HEK293 (cell line): ENCODE results near the gene TCAF1.
A peak's percentile ranks its signal among the peaks of the same experiment; 100 is the strongest.

Experiments
- CTCF ChIA-PET: fragments of 350-600 bp; formaldehyde crosslinking; extraction: SDS; loops from one replicate; lab custom pipeline; 2021; ENCODE audit warnings: antibody characterized with exemption; lab: Yijun Ruan, JAX
- POLR2A ChIA-PET: fragments of 300-600 bp; formaldehyde crosslinking; extraction: SDS; loops from one replicate; lab custom pipeline; 2020; ENCODE audit warnings: antibody characterized with exemption, inconsistent platforms; lab: Yijun Ruan, JAX
- H3K27ac ChIP-seq: fragments of 200-500 bp; sonication (Bioruptor generic); 2 replicates; pipeline ENCODE4 v1.5.1; 2014; ENCODE audit warnings: low read depth, low read length, control low read depth, inconsistent platforms; ENCODE audit errors: extremely low read depth
- H3K36me3 ChIP-seq, 2 experiments: fragments of 200-500 bp in 1 of 2; sonication (Bioruptor generic) in 1 of 2; 1 replicate in 1 of 2; 2 replicates in 1 of 2; pipeline ENCODE4 v1.5.1; 2014 to 2017; ENCODE audit warnings: inconsistent platforms in 2 of 2, low read length in 2 of 2; ENCODE audit not compliant: control insufficient read depth in 2 of 2, insufficient read depth in 1 of 2
- H3K4me1 ChIP-seq: fragments of 200-500 bp; sonication (Bioruptor generic); 2 replicates; pipeline ENCODE4 v1.5.1; 2014; ENCODE audit warnings: mild to moderate bottlenecking, low read length, inconsistent platforms; ENCODE audit not compliant: control insufficient read depth, insufficient read depth
- H3K4me3 ChIP-seq: 2 replicates; pipeline ENCODE4 v1.5.1; 2011; ENCODE audit warnings: low read depth, mild to moderate bottlenecking, control low read depth, low read length, moderate library complexity
- H3K9me3 ChIP-seq: fragments of 200-500 bp; sonication (Bioruptor generic); 2 replicates; pipeline ENCODE4 v1.5.1; 2014; ENCODE audit warnings: low read depth, low read length, inconsistent platforms; ENCODE audit not compliant: control insufficient read depth, insufficient read depth
- BCL11B ChIP-seq: fragments of 450-650 bp; formaldehyde crosslinking; IDR thresholded peaks from 2 replicates; pipeline ENCODE4 v1.5.1; 2016; ENCODE audit warnings: low read depth, missing biosample characterization, missing genetic modification characterization
- EGR2 ChIP-seq: fragments of 450-650 bp; formaldehyde crosslinking; IDR thresholded peaks from 2 replicates; pipeline ENCODE4 v1.5.1; 2016; ENCODE audit warnings: low read depth, missing biosample characterization, missing genetic modification characterization
- GLIS1 ChIP-seq: fragments of 450-650 bp; formaldehyde crosslinking; IDR thresholded peaks from 2 replicates; pipeline ENCODE4 v1.5.1; 2016; ENCODE audit warnings: missing biosample characterization, missing genetic modification characterization
- IKZF3 ChIP-seq: fragments of 450-650 bp; IDR thresholded peaks from 2 replicates; pipeline ENCODE4 v1.5.0; 2018; ENCODE audit warnings: missing biosample characterization, mild to moderate bottlenecking, missing genetic modification characterization, moderate library complexity
- SETDB1 ChIP-seq: IDR thresholded peaks from one replicate; pipeline ENCODE4 v1.6.1; 2017; ENCODE audit warnings: mild to moderate bottlenecking, low read length, moderate library complexity, mixed read lengths; ENCODE audit not compliant: insufficient read length
- SP2 ChIP-seq: fragments of 450-650 bp; formaldehyde crosslinking; IDR thresholded peaks from 2 replicates; pipeline ENCODE4 v1.5.1; 2016; ENCODE audit warnings: missing biosample characterization, missing genetic modification characterization
- SP3 ChIP-seq: fragments of 450-650 bp; formaldehyde crosslinking; IDR thresholded peaks from 2 replicates; pipeline ENCODE4 v1.5.1; 2016; ENCODE audit warnings: missing biosample characterization, missing genetic modification characterization
- SP7 ChIP-seq: fragments of 450-650 bp; formaldehyde crosslinking; IDR thresholded peaks from 2 replicates; pipeline ENCODE4 v1.5.1; 2016; ENCODE audit warnings: missing biosample characterization, missing genetic modification characterization
- YY1 ChIP-seq: fragments of 450-650 bp; formaldehyde crosslinking; IDR thresholded peaks from 2 replicates; pipeline ENCODE4 v1.5.1; 2018; ENCODE audit warnings: missing biosample characterization, missing genetic modification characterization
- ZBTB20 ChIP-seq: fragments of 450-650 bp; formaldehyde crosslinking; IDR thresholded peaks from 2 replicates; pipeline ENCODE4 v1.5.1; 2016; ENCODE audit warnings: missing biosample characterization, missing genetic modification characterization
- ZBTB8A ChIP-seq: fragments of 450-650 bp; formaldehyde crosslinking; IDR thresholded peaks from 2 replicates; pipeline ENCODE4 v1.5.1; 2016; ENCODE audit warnings: missing biosample characterization, missing genetic modification characterization
- ZFHX2 ChIP-seq: fragments of 450-650 bp; formaldehyde crosslinking; conservative IDR thresholded peaks from 2 replicates; pipeline ENCODE4 v1.5.1; 2016; ENCODE audit warnings: missing biosample characterization, missing genetic modification characterization
- ZFP41 ChIP-seq: fragments of 450-650 bp; formaldehyde crosslinking; IDR thresholded peaks from 2 replicates; pipeline ENCODE4 v1.5.1; 2016; ENCODE audit warnings: missing biosample characterization, missing genetic modification characterization, borderline replicate concordance
- ZNF221 ChIP-seq: fragments of 450-650 bp; formaldehyde crosslinking; IDR thresholded peaks from 2 replicates; pipeline ENCODE4 v1.5.1; 2017; ENCODE audit warnings: missing biosample characterization, missing genetic modification characterization, borderline replicate concordance
- ZNF624 ChIP-seq: fragments of 450-650 bp; formaldehyde crosslinking; IDR thresholded peaks from 2 replicates; pipeline ENCODE4 v1.5.1; 2017; ENCODE audit warnings: missing biosample characterization, missing genetic modification characterization
- ZNF791 ChIP-seq: fragments of 450-650 bp; formaldehyde crosslinking; IDR thresholded peaks from 2 replicates; pipeline ENCODE4 v1.5.1; 2016; ENCODE audit warnings: missing biosample characterization, missing genetic modification characterization
- ZNF830 ChIP-seq: fragments of 450-650 bp; IDR thresholded peaks from 2 replicates; pipeline ENCODE4 v1.5.0; 2018; ENCODE audit warnings: missing biosample characterization, missing genetic modification characterization, low read depth, mild to moderate bottlenecking, moderate library complexity
- ZNF837 ChIP-seq: fragments of 450-650 bp; formaldehyde crosslinking; IDR thresholded peaks from 2 replicates; pipeline ENCODE4 v1.5.1; 2016; ENCODE audit warnings: missing biosample characterization, missing genetic modification characterization
- TF ChIP-seq, protein P1 (sequence below): fragments of 450-650 bp; formaldehyde crosslinking; IDR thresholded peaks from 2 replicates; pipeline ENCODE4 v1.5.1; 2016; ENCODE audit warnings: missing biosample characterization, missing genetic modification characterization
- TF ChIP-seq, protein P2 (sequence below): fragments of 450-650 bp; formaldehyde crosslinking; IDR thresholded peaks from 2 replicates; pipeline ENCODE4 v1.5.1; 2017; ENCODE audit warnings: missing biosample characterization, missing genetic modification characterization
- TF ChIP-seq, protein P3 (sequence below): fragments of 450-650 bp; formaldehyde crosslinking; IDR thresholded peaks from 2 replicates; pipeline ENCODE4 v1.5.1; 2017; ENCODE audit warnings: missing biosample characterization, missing genetic modification characterization
- TF ChIP-seq, protein P4 (sequence below): fragments of 450-650 bp; formaldehyde crosslinking; IDR thresholded peaks from 2 replicates; pipeline ENCODE4 v1.5.1; 2016; ENCODE audit warnings: missing biosample characterization, missing genetic modification characterization

The TCAF1 gene

DNA sequence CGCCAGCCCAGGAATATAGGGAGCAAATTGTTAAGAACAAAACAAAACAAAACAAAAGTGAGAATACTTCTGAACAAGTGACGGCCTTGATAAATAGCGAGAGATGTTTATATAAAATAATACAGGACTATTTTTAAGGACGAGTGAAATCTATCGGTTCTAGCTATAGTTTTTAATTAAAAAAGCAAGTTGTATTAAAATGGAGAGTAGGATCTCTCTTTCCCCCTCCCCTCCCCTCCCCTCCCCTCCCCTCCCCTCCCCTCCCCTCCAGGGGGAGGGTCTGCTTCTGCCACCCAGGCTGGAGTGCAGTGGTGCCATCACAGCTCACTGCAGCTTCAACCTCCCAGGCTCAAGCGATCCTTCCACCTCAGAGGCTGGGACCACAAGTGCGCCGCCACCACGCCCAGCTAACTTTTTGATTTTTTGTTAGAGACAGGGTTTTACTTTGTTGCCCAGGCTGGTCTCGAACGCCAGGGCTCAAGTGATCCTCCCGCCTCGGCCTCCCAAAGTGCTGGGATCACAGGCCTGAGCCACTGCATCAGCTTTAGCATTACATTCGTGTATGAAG lies 440 bp upstream of the TCAF1 start:
- H3K4me3 ChIP-seq: no peak overlapping the region
- no peaks in the 10 kb centered on the region for H3K9me3 ChIP-seq
- H3K27ac ChIP-seq: peak overlapping the region; percentile 80; the same call in 1 of the 2 replicates
- TF ChIP-seq, protein P1, sequence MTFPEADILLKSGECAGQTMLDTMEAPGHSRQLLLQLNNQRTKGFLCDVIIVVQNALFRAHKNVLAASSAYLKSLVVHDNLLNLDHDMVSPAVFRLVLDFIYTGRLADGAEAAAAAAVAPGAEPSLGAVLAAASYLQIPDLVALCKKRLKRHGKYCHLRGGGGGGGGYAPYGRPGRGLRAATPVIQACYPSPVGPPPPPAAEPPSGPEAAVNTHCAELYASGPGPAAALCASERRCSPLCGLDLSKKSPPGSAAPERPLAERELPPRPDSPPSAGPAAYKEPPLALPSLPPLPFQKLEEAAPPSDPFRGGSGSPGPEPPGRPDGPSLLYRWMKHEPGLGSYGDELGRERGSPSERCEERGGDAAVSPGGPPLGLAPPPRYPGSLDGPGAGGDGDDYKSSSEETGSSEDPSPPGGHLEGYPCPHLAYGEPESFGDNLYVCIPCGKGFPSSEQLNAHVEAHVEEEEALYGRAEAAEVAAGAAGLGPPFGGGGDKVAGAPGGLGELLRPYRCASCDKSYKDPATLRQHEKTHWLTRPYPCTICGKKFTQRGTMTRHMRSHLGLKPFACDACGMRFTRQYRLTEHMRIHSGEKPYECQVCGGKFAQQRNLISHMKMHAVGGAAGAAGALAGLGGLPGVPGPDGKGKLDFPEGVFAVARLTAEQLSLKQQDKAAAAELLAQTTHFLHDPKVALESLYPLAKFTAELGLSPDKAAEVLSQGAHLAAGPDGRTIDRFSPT (tag by site-specific recombination): no peak
- TF ChIP-seq SP7 (tag by site-specific recombination): no peak
- H3K36me3 ChIP-seq: peaks cover 0 to 5% of the 10 kb centered on the region in 2 experiments; a peak in 1 of 3 replicates
- peaks cover 6% of the 10 kb centered on the region; the same call in 1 of the 2 replicates for H3K4me1 ChIP-seq
- ChIA-PET CTCF (interaction anchor here (0.7 to 3.0 kb wide), 5 partner anchors 9 to 78 kb away, joined by 3 to 14 read pairs (median 5); partner anchors contain the start of gene OR2F1), POLR2A (interaction anchor here (0.7 to 2.4 kb wide), 13 partner anchors 9 to 536 kb away, joined by 3 to 30 read pairs (median 6); no protein-coding TSS in a partner anchor)

DNA sequence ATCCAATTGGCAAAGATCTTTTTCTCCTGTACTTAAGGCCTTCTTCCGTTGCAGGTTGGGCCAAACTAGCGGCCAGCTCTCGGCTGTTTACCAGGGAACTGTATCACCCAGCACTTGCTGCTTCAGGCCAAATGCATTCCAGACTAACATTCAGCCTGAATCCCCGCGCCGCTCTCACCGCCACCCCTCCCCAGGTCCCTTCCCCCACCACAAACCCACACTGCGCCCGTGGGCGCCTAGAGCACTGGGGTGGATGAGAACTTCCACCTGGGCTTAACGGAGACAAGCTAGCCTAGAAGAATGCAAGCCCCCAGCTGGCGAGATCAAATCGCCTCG lies 676 bp downstream of the TCAF1 start:
- CTCF ChIA-PET: interaction anchor here (0.7 to 3.0 kb wide), 6 partner anchors 9 to 720 kb away, joined by 3 to 14 read pairs (median 4); no protein-coding TSS in a partner anchor
- POLR2A ChIA-PET: interaction anchor here (0.7 to 2.4 kb wide), 7 partner anchors 9 to 211 kb away, joined by 3 to 30 read pairs (median 13); no protein-coding TSS in a partner anchor
- TF ChIP-seq ZNF837 (tag by site-specific recombination): no peak
- TF ChIP-seq EGR2 (tag by site-specific recombination): 0 out of 2 replicates have a peak, but pooled peaks have one; percentile 11
- TF ChIP-seq IKZF3 (tag by site-specific recombination): no peak
- TF ChIP-seq YY1 (tag by site-specific recombination): no peak
- TF ChIP-seq ZFHX2 (tag by site-specific recombination): peak; percentile 33
- no peak for TF ChIP-seq SETDB1
- TF ChIP-seq BCL11B (tag by site-specific recombination): no peak
- TF ChIP-seq ZBTB8A (tag by site-specific recombination): peak; percentile 57; the same call in 1 of the 2 replicates
- no peak for TF ChIP-seq ZNF830 (tag by site-specific recombination)
- TF ChIP-seq, protein P2, sequence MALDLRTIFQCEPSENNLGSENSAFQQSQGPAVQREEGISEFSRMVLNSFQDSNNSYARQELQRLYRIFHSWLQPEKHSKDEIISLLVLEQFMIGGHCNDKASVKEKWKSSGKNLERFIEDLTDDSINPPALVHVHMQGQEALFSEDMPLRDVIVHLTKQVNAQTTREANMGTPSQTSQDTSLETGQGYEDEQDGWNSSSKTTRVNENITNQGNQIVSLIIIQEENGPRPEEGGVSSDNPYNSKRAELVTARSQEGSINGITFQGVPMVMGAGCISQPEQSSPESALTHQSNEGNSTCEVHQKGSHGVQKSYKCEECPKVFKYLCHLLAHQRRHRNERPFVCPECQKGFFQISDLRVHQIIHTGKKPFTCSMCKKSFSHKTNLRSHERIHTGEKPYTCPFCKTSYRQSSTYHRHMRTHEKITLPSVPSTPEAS (tag by site-specific recombination): no peak
- TF ChIP-seq, protein P3, sequence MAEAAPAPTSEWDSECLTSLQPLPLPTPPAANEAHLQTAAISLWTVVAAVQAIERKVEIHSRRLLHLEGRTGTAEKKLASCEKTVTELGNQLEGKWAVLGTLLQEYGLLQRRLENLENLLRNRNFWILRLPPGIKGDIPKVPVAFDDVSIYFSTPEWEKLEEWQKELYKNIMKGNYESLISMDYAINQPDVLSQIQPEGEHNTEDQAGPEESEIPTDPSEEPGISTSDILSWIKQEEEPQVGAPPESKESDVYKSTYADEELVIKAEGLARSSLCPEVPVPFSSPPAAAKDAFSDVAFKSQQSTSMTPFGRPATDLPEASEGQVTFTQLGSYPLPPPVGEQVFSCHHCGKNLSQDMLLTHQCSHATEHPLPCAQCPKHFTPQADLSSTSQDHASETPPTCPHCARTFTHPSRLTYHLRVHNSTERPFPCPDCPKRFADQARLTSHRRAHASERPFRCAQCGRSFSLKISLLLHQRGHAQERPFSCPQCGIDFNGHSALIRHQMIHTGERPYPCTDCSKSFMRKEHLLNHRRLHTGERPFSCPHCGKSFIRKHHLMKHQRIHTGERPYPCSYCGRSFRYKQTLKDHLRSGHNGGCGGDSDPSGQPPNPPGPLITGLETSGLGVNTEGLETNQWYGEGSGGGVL (tag by site-specific recombination): peak; percentile 65
- peaks cover 6% of the 10 kb centered on the region; the same call in 1 of the 2 replicates for H3K4me1 ChIP-seq
- H3K9me3 ChIP-seq: no peaks in the 10 kb centered on the region
- H3K4me3 ChIP-seq: peak overlapping the region; percentile 88
- peak overlapping the region; percentile 80 for H3K27ac ChIP-seq
- peaks cover 0 to 5% of the 10 kb centered on the region in 2 experiments; a peak in 1 of 3 replicates for H3K36me3 ChIP-seq

DNA sequence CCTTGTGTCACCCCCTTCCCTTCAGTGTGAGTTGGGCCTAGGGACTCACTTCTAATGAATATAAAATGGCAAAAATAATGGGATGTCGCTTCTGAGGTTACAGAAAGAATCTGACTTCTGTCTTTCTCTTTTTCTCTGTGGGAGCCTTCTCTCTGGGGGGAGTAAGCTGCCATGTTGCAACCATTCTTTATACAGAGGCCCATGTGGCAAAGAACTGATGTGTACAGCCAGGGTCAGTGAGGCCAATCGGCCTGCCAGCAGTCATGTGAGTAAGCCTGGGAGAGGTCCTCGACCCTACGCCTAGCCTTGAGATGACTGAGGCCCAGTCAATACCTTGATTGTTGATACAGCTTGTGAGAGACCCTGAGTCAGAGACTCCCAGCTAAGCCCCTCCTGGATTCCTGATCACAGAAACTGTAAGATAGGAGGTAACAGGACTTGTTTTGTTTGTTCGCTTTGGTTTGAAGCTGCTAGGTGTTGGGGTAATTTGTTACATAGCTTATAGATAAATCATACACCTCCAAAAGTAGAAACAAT lies 1.7 kb downstream of the TCAF1 start:
- Histone ChIP-seq H3K9me3 (no peaks in the 10 kb centered on the region), H3K4me1 (peaks cover 6% of the 10 kb centered on the region; the same call in 1 of the 2 replicates), H3K27ac (no peak overlapping the region; the same call in 1 of the 2 replicates), H3K4me3 (peak overlapping the region; percentile 88), H3K36me3 (peaks cover 0 to 5% of the 10 kb centered on the region in 2 experiments; a peak in 1 of 3 replicates)
- POLR2A ChIA-PET: no interaction called here
- CTCF ChIA-PET: interaction anchor here (0.5 to 3.0 kb wide), 5 partner anchors 8 to 228 kb away, joined by 3 to 14 read pairs (median 4); no protein-coding TSS in a partner anchor
- TF ChIP-seq EGR2 (tag by site-specific recombination) (no peak), SP2 (no peak), ZNF791 (tag by site-specific recombination) (no peak), ZNF221 (tag by site-specific recombination) (no peak), GLIS1 (tag by site-specific recombination) (0 out of 2 replicates have a peak, but pooled peaks have one; percentile 41), SETDB1 (no peak), ZNF624 (tag by site-specific recombination) (no peak), ZFP41 (tag by site-specific recombination) (no peak), SP3 (tag by site-specific recombination) (no peak), ZBTB20 (tag by site-specific recombination) (peak; percentile 63)
- TF ChIP-seq, protein P4, sequence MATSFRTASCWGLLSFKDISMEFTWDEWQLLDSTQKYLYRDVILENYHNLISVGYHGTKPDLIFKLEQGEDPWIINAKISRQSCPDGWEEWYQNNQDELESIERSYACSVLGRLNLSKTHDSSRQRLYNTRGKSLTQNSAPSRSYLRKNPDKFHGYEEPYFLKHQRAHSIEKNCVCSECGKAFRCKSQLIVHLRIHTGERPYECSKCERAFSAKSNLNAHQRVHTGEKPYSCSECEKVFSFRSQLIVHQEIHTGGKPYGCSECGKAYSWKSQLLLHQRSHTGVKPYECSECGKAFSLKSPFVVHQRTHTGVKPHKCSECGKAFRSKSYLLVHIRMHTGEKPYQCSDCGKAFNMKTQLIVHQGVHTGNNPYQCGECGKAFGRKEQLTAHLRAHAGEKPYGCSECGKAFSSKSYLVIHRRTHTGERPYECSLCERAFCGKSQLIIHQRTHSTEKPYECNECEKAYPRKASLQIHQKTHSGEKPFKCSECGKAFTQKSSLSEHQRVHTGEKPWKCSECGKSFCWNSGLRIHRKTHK (tag by site-specific recombination): no peak
